ENCODE measurements around the gene SLC2A13.

GRCh38 chr12:39763890-39764169 lies 342.1 kb downstream of the SLC2A13 start:
- TF ChIP-seq ZNF426 (tag by site-specific recombination; IDR thresholded peaks at IDR 0.05) (no peak), ZNF274 (IDR thresholded peaks at IDR 0.05; ENCODE audit: low read length) (no peak), ZNF274 (tag by site-specific recombination; IDR thresholded peaks at IDR 0.05; ENCODE audit: borderline replicate concordance) (no peak), IKZF3 (tag by site-specific recombination; IDR thresholded peaks at IDR 0.05) (no peak)

Data from HEK293 (cell line).